Measurements from ENCODE around the gene SEMA5A.

The SEMA5A gene

GRCh38 chr5:9124071-9124470 lies 421.8 kb downstream of the SEMA5A start:
- no peak for DNase-seq (ENCODE audit: low read depth, low spot score)

- DNase-seq (ENCODE audit: low read depth, low spot score), result no peak
Observed at GRCh38 chr5:9122528-9122927, 423.3 kb downstream of the SEMA5A start.

GRCh38 chr5:9121597-9121996 lies 424.3 kb downstream of the SEMA5A start:
- no peak for DNase-seq (ENCODE audit: low read depth, low spot score)

- no peak for DNase-seq (ENCODE audit: low read depth, low spot score)
Observed at GRCh38 chr5:9118852-9119251, 427.0 kb downstream of the SEMA5A start.

GRCh38 chr5:9115093-9115492 lies 430.8 kb downstream of the SEMA5A start:
- DNase-seq (ENCODE audit: low read depth, low spot score), result no peak

GRCh38 chr5:9112520-9113291 lies 433.2 kb downstream of the SEMA5A start:
- DNase-seq (ENCODE audit: low read depth, low spot score), result no peak

- no peak for DNase-seq (ENCODE audit: low read depth, low spot score)
Observed at GRCh38 chr5:9108162-9108561, 437.7 kb downstream of the SEMA5A start.

GRCh38 chr5:9105851-9106250 lies 440.0 kb downstream of the SEMA5A start:
- no peak for DNase-seq (ENCODE audit: low read depth, low spot score)

GRCh38 chr5:9104571-9105339 lies 441.1 kb downstream of the SEMA5A start:
- no peak for DNase-seq (ENCODE audit: low read depth, low spot score)

- DNase-seq (ENCODE audit: low read depth, low spot score), result no peak
Observed at GRCh38 chr5:9103290-9103689, 442.6 kb downstream of the SEMA5A start.

- DNase-seq (ENCODE audit: low read depth, low spot score), result no peak
Observed at GRCh38 chr5:9099689-9100088, 446.2 kb downstream of the SEMA5A start.

GRCh38 chr5:9098990-9099389 lies 446.9 kb downstream of the SEMA5A start:
- no peak for DNase-seq (ENCODE audit: low read depth, low spot score)

GRCh38 chr5:9094582-9094981 lies 451.3 kb downstream of the SEMA5A start:
- DNase-seq (ENCODE audit: low read depth, low spot score), result no peak

GRCh38 chr5:9091896-9092662 lies 453.8 kb downstream of the SEMA5A start:
- no peak for DNase-seq (ENCODE audit: low read depth, low spot score)

- no peak for DNase-seq (ENCODE audit: low read depth, low spot score)
Observed at GRCh38 chr5:9090381-9091026, 455.4 kb downstream of the SEMA5A start.

GRCh38 chr5:9089893-9090292 lies 456.0 kb downstream of the SEMA5A start:
- DNase-seq (ENCODE audit: low read depth, low spot score), result no peak

- no peak for DNase-seq (ENCODE audit: low read depth, low spot score)
Observed at GRCh38 chr5:9082996-9083395, 462.9 kb downstream of the SEMA5A start.

- DNase-seq (ENCODE audit: low read depth, low spot score), result no peak
Observed at GRCh38 chr5:9072701-9073100, 473.2 kb downstream of the SEMA5A start.

GRCh38 chr5:9071524-9071923 lies 474.4 kb downstream of the SEMA5A start:
- DNase-seq (ENCODE audit: low read depth, low spot score), result no peak

GRCh38 chr5:9071074-9071473 lies 474.8 kb downstream of the SEMA5A start:
- DNase-seq (ENCODE audit: low read depth, low spot score), result no peak

- DNase-seq (ENCODE audit: low read depth, low spot score), result no peak
Observed at GRCh38 chr5:9069650-9070049, 476.2 kb downstream of the SEMA5A start.

- DNase-seq (ENCODE audit: low read depth, low spot score), result no peak
Observed at GRCh38 chr5:9067154-9067553, 478.7 kb downstream of the SEMA5A start.
